GM23248 (cell line): ENCODE results near the gene HAL.

ENCODE experiments used
- EZH2 ChIP-seq: fragments of 200-600 bp; sonication (generic); IDR thresholded peaks from 2 replicates; pipeline ENCODE4 v1.6.1; 2018; ENCODE audit warnings: antibody characterized with exemption, mild to moderate bottlenecking; ENCODE audit not compliant: insufficient read depth, poor library complexity, severe bottlenecking
- EZH2phosphoT487 ChIP-seq: fragments of 200-600 bp; sonication (generic); IDR thresholded peaks from 2 replicates; pipeline ENCODE4 v1.6.1; 2018; ENCODE audit warnings: antibody characterized with exemption, moderate library complexity, mild to moderate bottlenecking, low read depth; ENCODE audit not compliant: insufficient read depth

DNA sequence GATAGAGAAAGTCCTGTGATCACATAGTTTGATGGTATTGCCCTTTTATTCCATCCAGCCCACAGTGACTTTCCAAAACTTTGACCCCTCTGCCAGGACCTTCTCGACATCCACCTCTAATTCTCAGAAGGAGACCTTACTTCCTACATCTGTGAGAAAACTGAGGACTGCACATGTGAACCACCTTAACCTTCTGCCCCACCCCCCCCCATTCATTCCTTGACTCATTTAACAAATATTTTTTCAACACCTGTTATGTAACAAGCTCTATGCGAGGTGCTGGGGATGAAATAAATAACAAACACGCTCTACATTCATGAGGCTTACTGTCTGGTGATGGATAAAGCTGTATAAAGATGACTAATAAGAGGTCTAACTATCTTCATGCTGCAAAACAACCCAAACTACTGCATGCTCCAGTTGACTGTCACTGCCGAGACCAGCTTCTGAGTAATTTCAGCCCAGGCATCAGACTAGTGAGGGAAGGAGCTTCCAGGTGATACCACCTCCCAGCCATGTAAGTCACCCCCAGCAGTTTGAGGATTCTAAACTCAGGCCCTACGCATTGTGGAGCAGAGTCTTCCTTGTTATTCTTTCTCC, 1.9 kb upstream of the HAL start:
- no peak for TF ChIP-seq EZH2phosphoT487
- TF ChIP-seq EZH2, result no peak
